Trophoblast cell (in vitro differentiated cells and primary cell): ENCODE data around the gene SULT1C4.

Source experiments
- DNase-seq, 2 donors: peaks; one replicate each; pipeline ENCODE4 v3.0.0-alpha.2; 2016
- H2AFZ ChIP-seq: 2 replicates; pipeline ENCODE4 v1.6.1; 2013; ENCODE audit warnings: low read length, moderate library complexity, mild to moderate bottlenecking; ENCODE audit not compliant: insufficient read depth, poor library complexity
- H2AK5ac ChIP-seq: 2 replicates; pipeline ENCODE4 v1.6.1; 2013; ENCODE audit warnings: mild to moderate bottlenecking, low read length
- H2BK120ac ChIP-seq: 2 replicates; pipeline ENCODE4 v1.6.1; 2013; ENCODE audit warnings: low read length, mild to moderate bottlenecking, moderate library complexity; ENCODE audit not compliant: insufficient read depth, poor library complexity
- H2BK12ac ChIP-seq: 2 replicates; pipeline ENCODE4 v1.6.1; 2013; ENCODE audit warnings: mild to moderate bottlenecking, low read length, moderate library complexity
- H2BK5ac ChIP-seq: 2 replicates; pipeline ENCODE4 v1.6.1; 2013; ENCODE audit warnings: low read length, low read depth, moderate library complexity, mild to moderate bottlenecking; ENCODE audit not compliant: poor library complexity
- H3K14ac ChIP-seq: 2 replicates; pipeline ENCODE4 v1.6.1; 2013; ENCODE audit warnings: mild to moderate bottlenecking, low read length
- H3K18ac ChIP-seq: 2 replicates; pipeline ENCODE4 v1.6.1; 2013; ENCODE audit warnings: mild to moderate bottlenecking, low read length
- H3K23ac ChIP-seq: 2 replicates; pipeline ENCODE4 v1.6.1; 2013; ENCODE audit warnings: low read length
- H3K27ac ChIP-seq: 2 replicates; pipeline ENCODE4 v1.5.1; 2013; ENCODE audit warnings: low read depth, mild to moderate bottlenecking, inconsistent platforms, low read length, moderate library complexity
- H3K27me3 ChIP-seq: 2 replicates; pipeline ENCODE4 v1.6.1; 2013; ENCODE audit warnings: inconsistent platforms, mild to moderate bottlenecking, low read length, moderate library complexity; ENCODE audit not compliant: insufficient read depth
- H3K36me3 ChIP-seq, 2 experiments: 1 replicate in 1 of 2; 2 replicates in 1 of 2; pipeline ENCODE4 v1.6.1; 2013; ENCODE audit warnings: low read length in 2 of 2, mild to moderate bottlenecking in 2 of 2, moderate library complexity in 1 of 2; ENCODE audit not compliant: insufficient read depth in 2 of 2, control insufficient read depth in 1 of 2
- H3K4ac ChIP-seq: 2 replicates; pipeline ENCODE4 v1.6.1; 2013; ENCODE audit warnings: low read depth, mild to moderate bottlenecking, low read length, moderate library complexity
- H3K4me1 ChIP-seq, 2 experiments: 1 replicate in 1 of 2; 2 replicates in 1 of 2; pipeline ENCODE4 v1.6.1; 2013; ENCODE audit warnings: low read length in 2 of 2, mild to moderate bottlenecking in 2 of 2, moderate library complexity in 1 of 2; ENCODE audit not compliant: insufficient read depth in 2 of 2, control insufficient read depth in 1 of 2
- H3K4me2 ChIP-seq: 2 replicates; pipeline ENCODE4 v1.6.1; 2013; ENCODE audit warnings: inconsistent platforms, mild to moderate bottlenecking, low read length, moderate library complexity
- H3K4me3 ChIP-seq: 2 replicates; pipeline ENCODE4 v1.5.1; 2013; ENCODE audit warnings: mild to moderate bottlenecking, low read depth, low read length, inconsistent platforms
- H3K79me1 ChIP-seq: one replicate; pipeline ENCODE4 v1.6.1; 2013; ENCODE audit warnings: low read length
- H3K79me2 ChIP-seq: 2 replicates; pipeline ENCODE4 v1.6.1; 2013; ENCODE audit warnings: low read length, mild to moderate bottlenecking; ENCODE audit not compliant: control insufficient read depth, insufficient read depth, poor library complexity
- H3K9ac ChIP-seq: 2 replicates; pipeline ENCODE4 v1.6.1; 2013; ENCODE audit warnings: mild to moderate bottlenecking, low read length
- H3K9me3 ChIP-seq: 2 replicates; pipeline ENCODE4 v1.6.1; 2013; ENCODE audit warnings: low read depth, mild to moderate bottlenecking, control low read depth, inconsistent platforms, low read length; ENCODE audit not compliant: insufficient read depth
- H4K12ac ChIP-seq: 2 replicates; pipeline ENCODE4 v1.6.1; 2013; ENCODE audit warnings: low read depth, mild to moderate bottlenecking, low read length, moderate library complexity
- H4K8ac ChIP-seq: 2 replicates; pipeline ENCODE4 v1.6.1; 2013; ENCODE audit warnings: low read depth, mild to moderate bottlenecking, low read length, moderate library complexity
- H4K91ac ChIP-seq: one replicate; pipeline ENCODE4 v1.6.1; 2013; ENCODE audit warnings: low read depth, mild to moderate bottlenecking, low read length, moderate library complexity
- WGBS: extraction: QIAGEN DNeasy Blood & Tissue Kit; methylation state at CpG from one replicate; pipeline ENCODE4 v1.1.7; 2013; ENCODE audit warnings: missing lambda C conversion rate; ENCODE audit not compliant: insufficient read length, insufficient coverage; ENCODE audit errors: extremely low coverage; 5-methylcytosine and 5-hydroxymethylcytosine counted together

SULT1C4 gene

GRCh38 chr2:108417254-108417653 lies 39.5 kb downstream of the SULT1C4 start:
- Histone ChIP-seq H3K27me3 (no peaks in the 10 kb centered on the region), H3K79me1 (no peaks in the 10 kb centered on the region), H3K14ac (no peak overlapping the region), H3K79me2 (no peaks in the 10 kb centered on the region), H2AFZ (no peak overlapping the region), H4K8ac (no peak overlapping the region), H3K4ac (no peak overlapping the region), H2BK5ac (no peak overlapping the region), H3K36me3 (no peaks in the 10 kb centered on the region), H2BK120ac (no peak overlapping the region), H4K12ac (no peak overlapping the region), H2BK12ac (no peak overlapping the region), H3K27ac (no peak overlapping the region), H3K4me2 (no peak overlapping the region), H4K91ac (no peak overlapping the region), H3K23ac (no peak overlapping the region), H2AK5ac (no peak overlapping the region), H3K9ac (no peak overlapping the region), H3K9me3 (no peaks in the 10 kb centered on the region), H3K4me3 (no peak overlapping the region), H3K18ac (no peak overlapping the region), H3K4me1 (no peaks in the 10 kb centered on the region)
- WGBS: no CpG with 5 or more reads among the region's 2 CpGs
- DNase-seq: peak; percentile 3 to 51

GRCh38 chr2:108418416-108418815 lies 40.7 kb downstream of the SULT1C4 start:
- no peak overlapping the region for H3K4me2 ChIP-seq
- no peaks in the 10 kb centered on the region for H3K9me3 ChIP-seq
- DNase-seq: no peak
- no peaks in the 10 kb centered on the region for H3K27me3 ChIP-seq
- no peak overlapping the region for H3K9ac ChIP-seq
- no peak overlapping the region for H3K4ac ChIP-seq
- no peak overlapping the region for H3K27ac ChIP-seq
- H3K14ac ChIP-seq: no peak overlapping the region
- no peaks in the 10 kb centered on the region for H3K36me3 ChIP-seq
- no CpG with 5 or more reads among the region's 4 CpGs for WGBS
- no peak overlapping the region for H2BK120ac ChIP-seq
- no peak overlapping the region for H4K12ac ChIP-seq
- no peaks in the 10 kb centered on the region for H3K79me2 ChIP-seq
- H2BK12ac ChIP-seq: no peak overlapping the region
- no peak overlapping the region for H3K18ac ChIP-seq
- no peak overlapping the region for H3K23ac ChIP-seq
- H2BK5ac ChIP-seq: no peak overlapping the region
- H2AFZ ChIP-seq: no peak overlapping the region
- H4K91ac ChIP-seq: no peak overlapping the region
- H3K4me3 ChIP-seq: no peak overlapping the region
- H4K8ac ChIP-seq: no peak overlapping the region
- H3K4me1 ChIP-seq: peaks cover 0 to under 1% of the 10 kb centered on the region in 2 experiments
- H2AK5ac ChIP-seq: no peak overlapping the region
- no peaks in the 10 kb centered on the region for H3K79me1 ChIP-seq

GRCh38 chr2:108423067-108423466 lies 45.3 kb downstream of the SULT1C4 start:
- Histone ChIP-seq H2AK5ac (no peak overlapping the region), H4K12ac (no peak overlapping the region), H3K4me1 (peaks cover 0 to 2% of the 10 kb centered on the region in 2 experiments), H2BK5ac (no peak overlapping the region), H3K4me3 (no peak overlapping the region), H3K9ac (no peak overlapping the region), H2BK120ac (no peak overlapping the region), H3K27me3 (no peaks in the 10 kb centered on the region), H4K91ac (no peak overlapping the region), H3K4me2 (no peak overlapping the region), H3K23ac (no peak overlapping the region), H3K9me3 (no peaks in the 10 kb centered on the region), H3K14ac (no peak overlapping the region), H3K27ac (no peak overlapping the region), H3K36me3 (no peaks in the 10 kb centered on the region), H3K4ac (no peak overlapping the region), H2BK12ac (no peak overlapping the region), H4K8ac (no peak overlapping the region), H3K18ac (no peak overlapping the region), H3K79me2 (no peaks in the 10 kb centered on the region), H3K79me1 (no peaks in the 10 kb centered on the region), H2AFZ (no peak overlapping the region)
- DNase-seq: peak in 1 of 2 donors; percentile 26
- no CpG with 5 or more reads among the region's 1 CpG for WGBS

GRCh38 chr2:108423502-108424251 lies 45.9 kb downstream of the SULT1C4 start:
- H2BK5ac ChIP-seq: no peak overlapping the region
- no peak overlapping the region for H3K27ac ChIP-seq
- H4K12ac ChIP-seq: no peak overlapping the region
- no peak overlapping the region for H2AK5ac ChIP-seq
- H3K27me3 ChIP-seq: no peaks in the 10 kb centered on the region
- WGBS: no CpG with 5 or more reads among the region's 8 CpGs
- no peak overlapping the region for H3K4ac ChIP-seq
- DNase-seq: peak; percentile 44 to 64
- no peaks in the 10 kb centered on the region for H3K36me3 ChIP-seq
- no peak overlapping the region for H3K23ac ChIP-seq
- no peaks in the 10 kb centered on the region for H3K79me2 ChIP-seq
- H3K14ac ChIP-seq: no peak overlapping the region
- no peak overlapping the region for H2BK12ac ChIP-seq
- no peaks in the 10 kb centered on the region for H3K9me3 ChIP-seq
- H3K18ac ChIP-seq: no peak overlapping the region
- H2AFZ ChIP-seq: no peak overlapping the region
- peaks cover 0 to 2% of the 10 kb centered on the region in 2 experiments for H3K4me1 ChIP-seq
- no peak overlapping the region for H2BK120ac ChIP-seq
- H3K4me3 ChIP-seq: no peak overlapping the region
- H3K4me2 ChIP-seq: no peak overlapping the region
- H4K91ac ChIP-seq: no peak overlapping the region
- H3K79me1 ChIP-seq: no peaks in the 10 kb centered on the region
- no peak overlapping the region for H3K9ac ChIP-seq
- H4K8ac ChIP-seq: no peak overlapping the region
